Activated CD8-positive, alpha-beta memory T cell treated with anti-CD3 and anti-CD28 coated beads, Interleukin-2, amount 50 U/mL, for 1 hour (primary cell): ENCODE measurements around the gene INPP5A.
"Not testable (repeated sequence)": the region's sequence is repeated elsewhere in the genome, so short reads cannot be mapped to it uniquely, and the experiment has no call there.

ENCODE experiments used
- DNase-seq: peaks from one replicate; pipeline ENCODE4 v3.0.0-alpha.2; 2020; ENCODE audit errors: extremely low read depth

Gene INPP5A

DNA sequence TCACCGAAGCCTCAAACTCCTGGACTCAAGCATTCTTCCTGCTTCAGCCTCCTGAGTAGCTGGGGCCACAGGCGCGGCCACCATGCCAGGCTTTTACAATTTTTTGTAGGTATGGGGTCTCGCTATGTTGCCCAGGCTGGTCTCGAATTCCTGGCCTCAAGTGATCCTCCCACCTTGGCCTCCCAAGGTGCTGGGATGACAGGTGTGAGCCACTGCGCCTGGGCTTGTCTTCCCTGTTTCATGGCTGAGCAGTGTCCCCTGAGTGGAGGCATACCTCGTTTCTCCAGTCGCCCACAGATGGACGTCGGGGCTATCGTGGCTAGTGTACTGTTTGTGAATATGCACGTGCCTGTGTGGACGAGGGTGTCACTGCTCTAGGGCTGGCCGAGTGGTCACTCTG lies 11.3 kb downstream of the INPP5A start:
- no peak for DNase-seq

DNA sequence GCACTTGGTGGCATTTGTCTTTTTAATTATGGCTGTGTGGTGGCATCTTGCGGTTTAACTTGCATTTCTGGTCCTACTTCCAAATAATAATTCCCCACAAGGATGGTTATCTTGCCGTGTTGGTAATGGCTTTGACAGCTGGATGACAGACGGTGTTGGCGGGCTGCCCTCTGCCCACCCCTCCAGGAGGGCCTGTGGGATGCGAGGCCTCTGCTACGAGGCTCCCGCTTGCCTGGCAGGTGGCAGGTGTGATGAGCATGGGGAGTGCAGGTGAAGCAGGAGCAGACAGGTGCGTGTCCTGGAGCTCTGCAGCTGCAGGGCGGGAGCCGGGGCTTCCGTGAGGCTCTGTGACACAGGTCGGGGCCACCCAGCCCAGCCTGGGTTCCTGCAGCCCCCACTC lies 11.8 kb downstream of the INPP5A start:
- no peak for DNase-seq

DNA sequence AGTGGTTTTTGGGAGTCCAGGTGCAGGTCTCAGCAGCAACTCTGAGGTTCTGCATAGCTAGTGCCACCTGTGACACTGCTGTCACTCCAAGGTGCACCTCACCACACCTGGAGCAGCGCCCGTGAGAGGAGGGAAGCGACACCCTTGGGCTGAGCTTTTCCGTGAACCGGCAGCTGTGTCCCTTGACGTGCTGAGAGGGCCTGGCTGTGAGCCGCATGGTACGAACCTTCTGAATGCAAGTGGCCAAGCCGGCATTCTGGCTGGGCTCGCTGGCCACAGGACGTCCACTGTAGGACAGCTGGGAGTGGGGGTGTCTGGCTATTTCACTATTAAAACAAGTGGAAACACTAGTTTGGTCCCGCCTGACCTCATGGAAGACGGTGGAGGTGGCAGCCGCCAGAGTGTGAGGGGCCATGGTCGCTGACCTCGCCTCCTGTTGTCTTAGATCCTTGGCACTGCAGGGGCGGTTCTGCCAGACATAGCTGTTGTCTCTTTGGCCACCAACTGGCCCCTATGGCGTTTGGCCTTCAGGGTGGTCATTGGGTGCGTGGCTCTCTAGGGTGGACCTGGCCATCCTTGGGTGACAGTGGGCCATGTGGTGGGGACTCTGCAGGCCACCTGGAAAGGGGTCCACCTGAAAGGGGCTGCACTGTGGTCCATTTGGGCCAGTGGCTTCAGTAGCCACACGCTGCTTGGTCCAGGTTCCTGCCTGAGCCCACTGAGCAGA lies 12.9 kb downstream of the INPP5A start:
- no peak for DNase-seq

DNA sequence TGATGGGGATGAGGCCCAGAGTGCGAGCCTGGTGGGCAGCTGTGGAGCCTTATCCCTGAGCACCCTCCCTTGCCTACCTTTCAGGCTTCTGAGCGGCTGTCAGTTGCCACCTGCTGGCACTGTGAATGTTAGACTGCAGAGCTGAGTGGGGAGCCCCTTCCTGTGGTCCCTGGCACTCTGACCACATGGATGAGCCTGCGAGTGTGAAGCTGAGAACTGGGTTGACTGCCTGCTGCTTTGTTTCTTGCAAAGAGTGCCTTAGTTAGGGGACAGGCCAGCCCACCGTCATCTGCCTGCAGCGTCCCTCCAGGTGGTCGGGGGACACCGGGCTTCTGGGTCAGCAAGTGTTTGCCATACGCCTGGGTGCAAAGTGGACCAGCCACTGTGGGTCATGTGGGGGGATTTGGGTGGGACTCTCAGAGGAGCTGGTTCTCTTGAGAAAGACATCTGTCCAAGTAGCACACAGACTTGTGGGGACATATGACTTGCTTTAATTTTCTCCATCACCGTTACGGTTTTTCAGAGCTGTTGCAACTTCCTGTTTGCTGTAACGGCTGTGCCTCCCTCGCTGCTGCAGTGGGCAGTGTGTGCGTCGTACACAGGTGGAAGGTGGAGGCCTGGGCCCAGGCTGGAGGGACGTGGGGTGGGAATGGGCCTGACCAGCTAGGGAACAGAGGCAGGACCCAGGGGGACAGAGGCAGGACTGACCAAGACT lies 13.7 kb downstream of the INPP5A start:
- no peak for DNase-seq

DNA sequence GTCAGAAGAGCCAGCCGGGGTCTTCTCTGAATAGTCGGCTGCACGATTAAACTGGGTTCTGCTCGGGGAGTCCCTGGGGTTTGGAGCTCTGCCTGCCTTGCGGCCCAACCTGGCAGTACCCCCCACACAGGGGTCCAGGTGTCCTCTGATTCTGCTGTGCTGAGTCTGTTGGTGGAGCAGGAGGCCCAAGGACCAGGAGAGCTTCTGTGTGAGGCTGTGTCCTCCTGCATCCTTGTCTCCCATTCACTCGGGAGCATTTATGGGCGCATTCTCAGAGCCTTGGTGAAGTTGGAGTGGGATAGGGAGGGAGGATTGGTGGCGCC lies 14.2 kb downstream of the INPP5A start:
- DNase-seq = no peak

DNA sequence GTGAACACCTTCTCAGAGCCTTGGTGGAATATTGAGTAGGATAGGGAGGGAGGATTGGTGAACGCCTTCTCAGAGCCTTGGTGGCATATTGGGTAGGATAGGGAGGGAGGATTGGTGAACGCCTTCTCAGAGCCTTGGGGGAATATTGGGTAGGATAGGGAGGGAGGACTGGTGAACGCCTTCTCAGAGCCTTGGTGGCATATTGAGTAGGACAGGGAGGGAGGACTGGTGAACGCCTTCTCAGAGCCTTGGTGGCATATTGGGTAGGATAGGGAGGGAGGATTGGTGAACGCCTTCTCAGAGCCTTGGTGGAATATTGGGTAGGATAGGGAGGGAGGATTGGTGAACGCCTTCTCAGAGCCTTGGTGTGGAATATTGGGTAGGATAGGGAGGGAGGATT lies 15.0 kb downstream of the INPP5A start:
- DNase-seq = not testable (repeated sequence)

DNA sequence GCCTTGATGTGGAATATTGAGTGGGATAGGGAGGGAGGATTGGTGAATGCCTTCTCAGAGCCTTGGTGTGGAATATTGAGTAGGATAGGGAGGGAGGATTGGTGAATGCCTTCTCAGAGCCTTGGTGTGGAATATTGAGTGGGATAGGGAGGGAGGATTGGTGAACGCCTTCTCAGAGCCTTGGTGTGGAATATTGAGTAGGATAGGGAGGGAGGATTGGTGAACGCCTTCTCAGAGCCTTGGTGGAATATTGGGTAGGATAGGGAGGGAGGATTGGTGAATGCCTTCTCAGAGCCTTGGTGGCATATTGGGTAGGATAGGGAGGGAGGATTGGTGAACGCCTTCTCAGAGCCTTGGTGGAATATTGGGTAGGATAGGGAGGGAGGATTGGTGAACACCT lies 16.0 kb downstream of the INPP5A start:
- not testable (repeated sequence) for DNase-seq

DNA sequence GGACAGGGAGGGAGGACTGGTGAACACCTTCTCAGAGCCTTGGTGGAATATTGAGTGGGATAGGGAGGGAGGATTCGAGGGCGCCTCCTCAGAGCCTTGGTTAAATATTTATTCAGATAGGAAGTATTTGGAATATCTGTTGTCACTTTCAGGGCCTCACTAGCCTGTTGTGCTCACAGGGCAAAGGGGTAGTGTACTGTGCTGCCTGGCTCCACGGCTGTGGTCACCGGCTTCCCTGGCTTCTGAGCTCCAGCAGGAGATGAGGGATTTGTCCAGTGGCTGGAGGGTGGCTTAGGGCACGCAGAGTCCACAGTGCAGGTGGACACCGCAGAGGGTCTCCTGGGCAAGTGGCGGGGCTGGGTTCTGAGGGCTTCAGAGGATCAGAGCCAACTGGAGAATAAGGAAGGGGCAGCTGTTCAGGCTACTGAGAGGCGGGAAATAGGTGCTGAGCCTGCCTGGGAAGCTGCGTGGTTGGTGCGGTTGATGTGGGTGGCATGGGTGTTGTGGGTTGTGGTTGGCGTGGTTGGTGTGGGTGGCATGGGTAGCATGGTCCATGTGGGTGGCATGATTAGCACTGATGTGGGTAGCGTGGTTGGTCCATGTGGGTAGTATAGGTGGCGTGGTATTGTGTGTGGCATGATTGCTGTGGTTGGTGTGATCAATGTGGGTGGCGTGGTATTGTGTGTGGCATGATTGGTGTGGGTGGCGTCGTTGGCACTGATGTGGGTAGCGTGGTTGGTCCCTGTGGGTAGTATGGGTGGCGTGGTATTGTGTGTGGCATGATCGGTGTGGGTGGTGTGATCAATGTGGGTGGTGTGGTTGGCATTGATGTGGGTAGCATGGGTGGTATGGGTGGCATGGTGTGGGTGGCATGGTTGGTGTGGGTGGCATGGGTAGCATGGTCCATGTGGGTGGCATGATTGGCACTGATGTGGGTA lies 16.7 kb downstream of the INPP5A start:
- no peak for DNase-seq

DNA sequence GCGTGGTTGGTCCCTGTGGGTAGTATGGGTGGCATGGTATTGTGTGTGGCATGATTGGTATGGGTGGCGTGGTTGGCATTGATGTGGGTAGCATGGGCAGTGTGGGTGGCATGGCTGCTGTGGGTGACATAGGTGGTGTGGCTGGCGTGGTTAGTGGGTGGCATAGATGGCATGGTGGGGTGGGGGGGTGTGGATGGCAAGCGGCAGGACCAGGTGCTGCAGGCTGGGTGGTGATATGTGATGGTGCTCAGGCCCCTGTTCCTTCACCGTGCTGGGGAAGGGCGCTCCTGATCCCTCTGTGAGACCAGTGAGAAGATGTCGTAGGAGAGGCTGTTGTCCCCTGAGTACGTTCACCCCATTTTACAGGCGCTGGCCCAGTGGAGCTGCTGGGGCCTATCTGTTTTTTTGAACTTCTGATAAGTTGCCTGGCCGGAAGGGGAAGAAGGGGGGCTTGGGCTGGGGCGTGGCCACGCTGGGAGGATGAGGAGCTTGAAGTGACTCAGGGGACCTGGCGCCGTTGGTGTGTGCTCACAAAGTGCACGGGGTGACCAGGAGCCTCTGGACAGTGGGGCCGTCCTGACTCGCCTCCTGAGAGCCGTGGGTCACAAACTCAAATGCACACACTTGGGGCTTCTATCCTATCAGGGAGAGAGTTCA lies 17.5 kb downstream of the INPP5A start:
- no peak for DNase-seq

DNA sequence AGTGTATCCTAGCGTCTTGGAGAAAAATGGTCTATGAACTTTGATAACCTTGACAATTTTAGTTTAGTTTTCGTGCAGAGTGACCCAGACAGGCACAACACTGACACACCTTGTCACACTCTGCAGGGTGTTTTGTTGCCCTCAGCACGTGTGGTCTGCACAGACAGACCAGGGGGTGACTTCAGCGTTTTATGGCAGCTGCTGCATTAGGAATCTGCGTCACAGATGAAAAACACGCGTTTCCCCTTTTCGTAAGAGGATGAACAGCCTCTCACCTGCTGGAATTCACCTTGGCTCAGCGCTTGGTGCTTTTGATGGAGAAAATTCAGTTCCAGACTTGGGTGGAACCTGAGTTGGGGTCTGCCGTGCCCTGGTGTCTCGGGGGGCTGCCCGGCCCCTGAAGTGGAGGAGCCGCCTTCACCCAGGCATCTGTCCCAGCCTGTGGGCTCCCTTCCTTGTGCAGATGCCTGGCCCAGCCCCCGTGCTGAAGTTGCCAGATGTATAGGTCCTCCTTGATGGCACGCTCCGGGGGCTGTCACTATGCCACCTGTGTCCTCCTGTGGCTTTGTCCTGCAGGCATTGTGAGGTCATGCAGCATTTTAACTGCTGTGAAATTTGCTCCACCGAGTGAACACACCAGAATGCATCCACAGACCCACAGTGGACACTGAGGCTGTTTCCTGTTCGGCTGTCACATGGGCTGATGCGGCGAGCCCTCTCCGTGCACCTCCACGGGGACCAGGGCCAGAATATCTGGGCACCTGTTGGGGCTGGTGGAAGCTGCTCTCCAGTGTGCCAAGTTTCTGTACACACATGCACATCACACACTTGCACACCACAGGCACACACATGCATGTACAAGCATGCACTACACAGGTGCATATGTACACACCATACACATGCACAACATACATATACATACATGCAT lies 18.3 kb downstream of the INPP5A start:
- no peak for DNase-seq

DNA sequence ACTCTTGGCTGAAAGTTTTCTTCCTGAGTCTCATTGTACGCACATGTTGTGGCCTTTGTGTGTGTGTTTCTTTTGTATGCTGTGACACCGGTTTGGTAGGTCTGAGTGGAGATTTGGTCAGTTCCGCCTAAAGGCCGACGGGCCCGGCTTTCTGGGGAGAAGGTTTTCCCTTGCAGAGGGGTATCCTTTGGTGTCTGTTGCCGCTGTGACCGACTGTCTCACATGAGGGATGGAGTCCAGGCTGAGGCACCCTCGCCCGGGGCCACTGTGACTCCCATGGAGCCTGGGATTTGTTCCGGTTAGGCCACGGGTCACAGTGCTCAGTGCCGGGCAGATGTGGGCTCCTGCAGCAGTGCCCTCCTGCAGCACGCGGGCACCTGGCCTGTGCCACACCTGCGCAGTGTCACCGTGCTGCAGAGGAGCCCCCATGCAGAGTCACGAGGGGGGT lies 19.4 kb downstream of the INPP5A start:
- no peak for DNase-seq

DNA sequence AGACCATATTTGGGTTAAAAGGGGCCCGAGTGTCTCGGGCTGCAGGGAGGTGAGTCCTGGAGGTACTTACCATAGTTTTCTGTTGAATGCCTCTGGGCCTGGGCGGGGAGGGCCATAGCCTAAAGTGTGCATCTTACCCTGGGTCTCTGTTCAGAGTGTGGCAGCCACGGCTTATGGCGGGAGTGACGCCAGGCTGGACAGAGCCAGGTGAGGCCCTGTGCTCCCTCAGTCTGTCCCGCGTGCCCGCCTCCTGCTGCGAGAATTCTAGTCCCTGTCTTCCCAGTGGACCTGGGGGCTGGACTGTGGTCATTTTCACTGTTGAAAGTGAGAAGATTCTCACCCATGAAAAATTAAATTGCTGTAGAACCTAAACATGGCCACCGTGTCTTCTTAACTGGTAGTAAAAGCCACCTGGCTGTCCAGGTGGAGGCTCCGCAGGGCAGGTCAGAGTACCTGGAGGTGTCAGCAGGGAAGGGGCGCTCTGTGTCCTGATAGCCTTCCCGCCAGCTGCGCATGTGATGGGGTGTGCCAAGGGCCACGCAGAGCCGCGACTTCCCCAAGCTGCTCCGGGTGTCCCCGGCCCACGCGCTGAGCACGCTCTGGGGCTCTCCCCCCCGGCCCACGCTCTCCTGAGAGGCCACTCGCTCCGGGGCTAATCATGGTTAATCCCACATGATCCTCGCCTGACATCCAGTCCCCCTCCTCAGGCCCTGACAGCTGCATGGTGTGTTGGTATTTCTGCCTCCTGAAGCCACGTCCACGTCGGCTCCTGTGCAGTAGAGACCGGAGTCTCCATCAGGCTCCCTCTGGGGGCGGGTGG lies 20.3 kb downstream of the INPP5A start:
- DNase-seq = no peak

DNA sequence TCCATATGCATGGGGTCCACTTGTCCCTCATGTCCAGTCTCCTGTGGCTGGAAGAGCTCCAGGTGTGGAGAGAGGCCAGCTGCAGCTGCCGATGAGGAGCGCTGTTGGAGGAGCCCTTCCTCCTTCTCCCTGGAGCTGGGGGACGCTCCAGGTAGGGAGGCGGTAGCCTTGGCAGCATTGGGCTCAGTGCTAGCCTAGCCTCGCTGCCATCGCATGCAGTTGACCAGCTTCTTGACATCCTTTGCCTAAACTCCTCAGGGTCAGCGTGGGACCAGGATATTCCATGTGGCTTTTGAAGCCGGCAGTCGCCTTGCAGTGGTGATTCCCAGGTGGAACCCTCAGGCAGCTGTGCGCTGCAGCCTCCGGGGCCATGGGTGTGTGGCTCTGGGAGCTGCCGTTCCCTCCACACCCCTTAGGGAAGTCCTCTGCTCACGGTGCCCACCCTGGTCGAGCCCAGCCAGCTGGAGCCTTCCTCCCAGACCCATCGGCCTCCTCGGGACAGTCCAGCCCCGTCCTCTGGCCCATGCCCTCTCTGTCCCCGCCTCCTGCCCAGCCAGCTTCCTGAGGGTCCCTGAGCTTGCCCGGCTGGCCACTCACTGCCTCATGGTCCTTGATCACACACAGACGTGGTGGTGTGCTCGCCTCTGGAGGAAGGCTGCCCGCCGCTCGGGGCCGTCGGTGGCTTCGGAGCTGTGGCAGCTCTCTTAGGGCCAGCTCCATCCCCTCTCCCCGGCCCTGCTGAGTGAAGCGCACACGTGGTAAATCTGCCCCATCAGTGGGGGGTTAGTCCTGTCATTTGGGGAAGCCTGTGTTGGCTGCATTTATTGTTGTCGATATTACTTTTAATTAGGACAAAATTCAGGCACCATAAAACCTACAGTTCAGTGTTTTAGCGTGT lies 21.2 kb downstream of the INPP5A start:
- DNase-seq = no peak

DNA sequence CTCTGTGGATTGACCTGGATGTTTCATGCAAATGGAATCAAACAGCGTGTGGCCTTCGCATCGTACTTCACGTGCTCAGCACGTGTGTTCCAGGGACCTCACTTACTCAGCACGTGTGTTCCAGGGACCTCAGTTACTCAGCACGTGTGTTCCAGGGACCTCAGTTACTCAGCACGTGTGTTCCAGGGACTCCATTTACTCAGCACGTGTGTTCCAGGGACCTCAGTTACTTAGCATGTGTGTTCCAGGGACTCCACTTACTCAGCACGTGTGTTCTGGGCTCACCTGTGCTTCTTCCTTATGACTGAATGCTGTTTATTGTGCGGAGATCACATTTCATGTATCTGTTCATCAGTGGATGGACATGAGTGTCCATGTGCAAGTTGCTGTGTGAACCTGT lies 22.0 kb downstream of the INPP5A start:
- DNase-seq = no peak

DNA sequence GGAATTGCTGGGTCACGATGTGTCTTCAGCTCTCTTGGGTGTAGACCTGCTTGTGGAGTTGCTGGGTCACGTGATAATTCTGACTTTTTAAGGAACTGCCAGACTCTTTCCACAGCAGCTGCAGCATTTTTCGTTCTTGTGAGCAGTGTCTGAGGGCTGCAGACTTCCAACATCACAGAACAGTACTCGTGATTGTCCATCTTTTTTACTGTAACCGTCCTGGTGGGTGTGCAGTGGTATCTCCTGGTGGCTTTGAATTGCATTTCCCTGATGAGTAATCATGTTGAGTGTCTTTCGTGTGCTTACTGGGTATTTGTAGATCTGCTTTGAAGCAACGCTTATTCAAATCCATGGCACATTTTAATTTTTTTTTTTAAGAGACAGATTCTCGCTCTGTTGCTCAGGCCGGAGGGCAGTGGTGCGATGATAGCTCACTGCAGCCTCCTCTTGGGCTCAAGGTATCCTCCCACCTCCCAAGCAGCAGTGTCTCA lies 22.7 kb downstream of the INPP5A start:
- DNase-seq = no peak

DNA sequence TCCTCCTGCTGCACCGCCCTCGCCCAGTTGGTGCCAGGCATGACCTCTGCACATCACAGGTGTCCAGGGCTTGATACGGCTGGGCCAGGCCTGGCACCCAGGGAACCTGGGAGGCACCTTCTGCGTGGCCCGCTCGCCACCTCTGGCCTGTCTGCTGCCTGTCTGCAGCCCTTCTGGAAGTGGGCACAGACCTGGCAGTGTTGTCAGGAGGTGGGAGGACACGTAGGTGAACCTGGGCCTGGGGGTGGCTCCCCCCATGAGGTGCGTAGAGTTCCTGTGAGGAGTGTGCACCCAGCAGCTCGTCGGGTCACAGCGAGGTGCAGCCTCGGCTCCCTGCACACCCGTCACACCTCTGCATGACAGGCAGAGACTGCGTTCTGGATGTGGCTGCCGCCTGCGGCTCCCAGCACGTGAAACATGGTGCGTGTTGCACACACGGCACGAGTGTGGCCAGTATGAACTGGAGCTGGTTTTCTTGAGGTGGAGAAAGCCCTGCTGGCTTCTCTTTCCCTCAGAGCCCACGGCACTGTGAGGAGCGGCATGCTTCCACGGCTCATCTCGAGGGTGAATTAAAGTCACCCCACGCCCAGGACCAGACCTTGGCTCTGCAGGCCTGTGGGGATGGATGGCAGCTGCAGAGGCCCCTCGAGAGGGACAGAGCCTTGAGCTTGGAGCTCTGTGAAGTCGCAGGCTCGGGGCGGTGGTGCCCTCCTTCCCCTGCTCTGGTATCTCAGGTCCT lies 24.8 kb downstream of the INPP5A start:
- no peak for DNase-seq

DNA sequence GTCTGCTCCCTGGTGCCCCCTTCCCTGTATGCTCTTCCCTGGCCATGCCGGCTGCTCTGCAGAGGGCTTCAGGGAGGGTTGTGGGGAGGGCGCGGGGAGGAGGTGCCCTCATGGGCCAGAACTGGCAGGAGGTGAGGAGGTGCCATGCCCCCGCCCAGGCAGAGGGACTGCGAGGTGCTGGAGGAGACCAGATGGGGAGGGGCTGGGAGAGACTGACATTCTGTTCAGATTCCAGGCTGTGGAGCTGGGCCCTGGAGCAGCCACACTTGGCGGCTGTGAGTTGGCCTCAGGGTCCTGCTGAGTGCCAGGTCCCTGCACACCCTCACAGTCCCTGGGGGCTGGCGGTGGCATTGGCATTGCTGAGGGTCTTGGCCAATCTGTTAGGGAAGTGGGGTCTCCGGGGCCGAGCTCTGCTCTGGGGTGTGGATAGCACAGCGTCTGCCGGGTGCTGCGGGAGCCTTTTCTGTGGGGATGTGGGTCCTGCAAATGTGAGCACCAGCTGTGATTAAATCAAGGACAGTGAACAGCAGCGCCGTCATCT lies 25.4 kb downstream of the INPP5A start:
- DNase-seq = no peak
